ENCODE data around the gene CTRB1.

DNA sequence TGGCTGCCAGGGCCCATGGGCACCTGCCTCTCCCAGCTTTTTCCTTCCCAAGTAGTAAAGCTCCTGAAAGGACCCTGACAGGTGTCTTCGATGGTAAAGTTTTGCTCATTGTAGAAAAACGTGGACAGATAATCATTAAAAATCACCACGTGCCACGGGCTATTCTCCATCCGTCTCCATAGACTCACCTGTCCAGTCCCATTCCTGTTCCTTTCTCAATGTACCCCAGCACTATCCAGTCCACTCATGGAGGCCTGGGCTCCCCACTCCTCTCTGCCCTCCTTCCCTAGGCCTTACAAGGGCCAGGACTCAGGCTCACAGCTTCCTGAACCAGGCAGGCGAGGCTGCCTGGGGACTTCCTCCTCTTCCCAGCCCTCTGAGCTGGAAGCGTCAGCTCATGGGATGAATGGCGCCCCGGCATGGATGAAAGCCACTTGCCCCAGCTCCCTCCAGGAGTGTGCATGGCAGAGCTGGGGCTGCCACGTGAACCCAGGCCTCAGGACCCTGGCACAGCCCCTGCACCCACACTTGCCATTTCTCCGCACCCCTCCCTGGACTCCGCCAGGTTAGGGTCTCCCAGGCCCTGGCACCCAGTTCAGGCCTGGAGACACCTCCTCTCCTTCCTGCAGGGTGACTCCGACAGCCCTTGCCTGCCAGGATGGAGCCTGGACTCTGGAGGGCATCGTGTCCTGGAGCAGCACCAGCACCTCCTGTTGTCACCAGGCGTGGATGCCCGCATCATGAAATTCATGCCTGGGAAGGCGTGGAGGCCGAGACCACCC is 8.8 kb downstream of the CTRB1 start:
- no peak for TF ChIP-seq YY1 (IDR thresholded peaks at IDR 0.05; ENCODE audit: low read depth)
- no peak for TF ChIP-seq USF1 (IDR thresholded peaks at IDR 0.05)
- no peak for TF ChIP-seq EP300 (IDR thresholded peaks at IDR 0.05; ENCODE audit: borderline replicate concordance)
- no peak for TF ChIP-seq FOXM1 (IDR thresholded peaks at IDR 0.05; ENCODE audit: borderline replicate concordance, low read depth)
- no peak for TF ChIP-seq TAF1 (IDR thresholded peaks at IDR 0.05; ENCODE audit: low read depth)
- no peak for TF ChIP-seq CREB1 (IDR thresholded peaks at IDR 0.05; ENCODE audit: low read depth)
- TF ChIP-seq, protein P1, sequence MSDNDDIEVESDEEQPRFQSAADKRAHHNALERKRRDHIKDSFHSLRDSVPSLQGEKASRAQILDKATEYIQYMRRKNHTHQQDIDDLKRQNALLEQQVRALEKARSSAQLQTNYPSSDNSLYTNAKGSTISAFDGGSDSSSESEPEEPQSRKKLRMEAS (IDR thresholded peaks at IDR 0.05): no peak
- no peak for TF ChIP-seq RAD21 (IDR thresholded peaks at IDR 0.05; ENCODE audit: low read depth)
- TF ChIP-seq, protein P2, sequence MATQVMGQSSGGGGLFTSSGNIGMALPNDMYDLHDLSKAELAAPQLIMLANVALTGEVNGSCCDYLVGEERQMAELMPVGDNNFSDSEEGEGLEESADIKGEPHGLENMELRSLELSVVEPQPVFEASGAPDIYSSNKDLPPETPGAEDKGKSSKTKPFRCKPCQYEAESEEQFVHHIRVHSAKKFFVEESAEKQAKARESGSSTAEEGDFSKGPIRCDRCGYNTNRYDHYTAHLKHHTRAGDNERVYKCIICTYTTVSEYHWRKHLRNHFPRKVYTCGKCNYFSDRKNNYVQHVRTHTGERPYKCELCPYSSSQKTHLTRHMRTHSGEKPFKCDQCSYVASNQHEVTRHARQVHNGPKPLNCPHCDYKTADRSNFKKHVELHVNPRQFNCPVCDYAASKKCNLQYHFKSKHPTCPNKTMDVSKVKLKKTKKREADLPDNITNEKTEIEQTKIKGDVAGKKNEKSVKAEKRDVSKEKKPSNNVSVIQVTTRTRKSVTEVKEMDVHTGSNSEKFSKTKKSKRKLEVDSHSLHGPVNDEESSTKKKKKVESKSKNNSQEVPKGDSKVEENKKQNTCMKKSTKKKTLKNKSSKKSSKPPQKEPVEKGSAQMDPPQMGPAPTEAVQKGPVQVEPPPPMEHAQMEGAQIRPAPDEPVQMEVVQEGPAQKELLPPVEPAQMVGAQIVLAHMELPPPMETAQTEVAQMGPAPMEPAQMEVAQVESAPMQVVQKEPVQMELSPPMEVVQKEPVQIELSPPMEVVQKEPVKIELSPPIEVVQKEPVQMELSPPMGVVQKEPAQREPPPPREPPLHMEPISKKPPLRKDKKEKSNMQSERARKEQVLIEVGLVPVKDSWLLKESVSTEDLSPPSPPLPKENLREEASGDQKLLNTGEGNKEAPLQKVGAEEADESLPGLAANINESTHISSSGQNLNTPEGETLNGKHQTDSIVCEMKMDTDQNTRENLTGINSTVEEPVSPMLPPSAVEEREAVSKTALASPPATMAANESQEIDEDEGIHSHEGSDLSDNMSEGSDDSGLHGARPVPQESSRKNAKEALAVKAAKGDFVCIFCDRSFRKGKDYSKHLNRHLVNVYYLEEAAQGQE (IDR thresholded peaks at IDR 0.05; ENCODE audit: low read depth): no peak
- TF ChIP-seq NFIC (IDR thresholded peaks at IDR 0.05): no peak
- TF ChIP-seq TCF12 (IDR thresholded peaks at IDR 0.05; ENCODE audit: low read depth): no peak
- TF ChIP-seq CEBPB (IDR thresholded peaks at IDR 0.05): no peak

Data from Ishikawa (cell line).